ENCODE results near the gene FOXP1.
A peak's percentile ranks its signal among the peaks of the same experiment; 100 is the strongest.

FOXP1 gene

GRCh38 chr3:71517271-71517791 lies 66.2 kb downstream of the FOXP1 start:
- Mint-ChIP-seq H3K4me1 (peaks cover 13% of the 10 kb centered on the region), H3K36me3 (no peaks in the 10 kb centered on the region), H3K9me3 (no peaks in the 10 kb centered on the region), H3K27me3 (no peaks in the 10 kb centered on the region), H3K27ac (no peak overlapping the region), H3K4me3 (no peak overlapping the region)
- ATAC-seq, result no peak

- Mint-ChIP-seq H3K9me3 (no peaks in the 10 kb centered on the region), H3K4me1 (peaks cover 24% of the 10 kb centered on the region), H3K27ac (no peak overlapping the region), H3K36me3 (no peaks in the 10 kb centered on the region), H3K27me3 (no peaks in the 10 kb centered on the region), H3K4me3 (no peak overlapping the region)
- no peak for ATAC-seq
Measured at GRCh38 chr3:71515636-71516365, 67.7 kb downstream of the FOXP1 start.

GRCh38 chr3:71514621-71515020 lies 68.9 kb downstream of the FOXP1 start:
- H3K9me3 Mint-ChIP-seq, result no peaks in the 10 kb centered on the region
- H3K4me1 Mint-ChIP-seq, result peaks cover 15% of the 10 kb centered on the region
- no peaks in the 10 kb centered on the region for H3K27me3 Mint-ChIP-seq
- H3K27ac Mint-ChIP-seq, result no peak overlapping the region
- ATAC-seq, result no peak
- no peak overlapping the region for H3K4me3 Mint-ChIP-seq
- H3K36me3 Mint-ChIP-seq, result no peaks in the 10 kb centered on the region

- Mint-ChIP-seq H3K27me3 (no peaks in the 10 kb centered on the region), H3K4me1 (peaks cover 15% of the 10 kb centered on the region), H3K4me3 (no peak overlapping the region), H3K27ac (no peak overlapping the region), H3K9me3 (no peaks in the 10 kb centered on the region), H3K36me3 (no peaks in the 10 kb centered on the region)
- ATAC-seq, result no peak
Measured at GRCh38 chr3:71513515-71513914, 70.0 kb downstream of the FOXP1 start.

DNA sequence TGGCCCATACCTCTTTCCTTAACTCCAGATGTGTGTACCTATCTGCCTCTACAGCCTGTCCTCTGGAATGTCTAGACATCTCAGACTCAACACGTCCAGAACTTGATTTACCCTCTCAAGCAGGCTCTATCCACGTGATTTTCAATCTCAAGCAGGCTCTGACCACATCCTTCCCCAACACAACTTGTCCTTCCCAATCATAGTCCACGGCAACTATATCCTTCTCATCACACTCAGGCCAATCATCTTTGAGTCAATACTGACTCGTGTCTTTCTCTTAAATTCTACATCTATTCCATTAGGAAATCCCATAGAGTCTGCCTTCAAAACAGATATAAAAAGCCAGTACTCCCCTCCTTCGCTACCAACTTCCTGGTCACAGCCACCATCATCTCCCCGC lies 70.4 kb downstream of the FOXP1 start:
- Mint-ChIP-seq H3K9me3 (no peaks in the 10 kb centered on the region), H3K36me3 (no peaks in the 10 kb centered on the region), H3K4me3 (no peak overlapping the region), H3K27ac (no peak overlapping the region), H3K4me1 (peaks cover 15% of the 10 kb centered on the region), H3K27me3 (no peaks in the 10 kb centered on the region)
- ATAC-seq, result no peak

DNA sequence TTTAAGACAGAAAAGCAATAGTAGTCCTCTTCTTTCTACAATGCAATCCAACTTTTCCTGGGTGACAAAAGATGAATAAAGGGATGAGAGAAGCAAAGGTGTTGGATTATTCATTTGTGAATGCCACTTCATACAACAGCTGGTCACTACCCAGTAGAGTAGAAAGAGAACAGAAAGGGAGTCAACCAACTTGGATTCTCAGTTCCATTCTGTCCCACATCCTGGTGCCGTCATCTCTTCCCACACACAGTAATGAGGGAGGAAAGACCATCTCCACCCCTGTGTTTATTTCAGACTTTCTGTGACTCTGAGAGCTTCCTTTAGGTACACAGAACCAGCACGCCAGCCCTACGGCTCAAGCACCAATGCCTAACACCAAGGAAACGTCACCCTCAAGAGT lies 71.0 kb downstream of the FOXP1 start:
- Mint-ChIP-seq H3K4me3 (no peak overlapping the region), H3K4me1 (peaks cover 15% of the 10 kb centered on the region), H3K9me3 (no peaks in the 10 kb centered on the region)

DNA sequence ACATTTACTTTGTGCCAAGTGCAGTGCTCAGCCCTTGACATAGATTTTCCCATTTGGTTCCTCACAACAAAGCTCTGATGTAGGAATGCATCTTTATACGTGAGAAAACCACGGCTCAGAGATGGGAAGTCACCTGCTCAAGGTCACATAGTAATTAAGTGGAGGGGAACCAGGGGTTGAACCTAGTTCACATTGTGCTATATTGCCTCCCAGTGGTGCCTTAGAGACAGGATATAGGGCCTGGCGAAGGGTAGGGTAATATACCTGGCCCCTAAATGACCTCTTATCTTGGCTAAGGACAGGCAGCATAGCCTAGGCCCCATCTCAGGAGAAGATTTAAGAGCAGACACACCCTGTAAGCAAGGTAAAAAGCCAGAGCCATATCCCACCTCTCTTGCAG lies 71.5 kb downstream of the FOXP1 start:
- Mint-ChIP-seq H3K4me1 (peaks cover 15% of the 10 kb centered on the region), H3K9me3 (no peaks in the 10 kb centered on the region), H3K36me3 (no peaks in the 10 kb centered on the region), H3K4me3 (no peak overlapping the region), H3K27me3 (no peaks in the 10 kb centered on the region), H3K27ac (peak overlapping the region; percentile 65)
- ATAC-seq, result peak; percentile 89

More for the DNA sequence above, 71.0 kb downstream of the FOXP1 start:
- Mint-ChIP-seq H3K27me3 (no peaks in the 10 kb centered on the region), H3K27ac (peak overlapping the region; percentile 65), H3K36me3 (no peaks in the 10 kb centered on the region)
- no peak for ATAC-seq

- Mint-ChIP-seq H3K36me3 (no peaks in the 10 kb centered on the region), H3K27me3 (no peaks in the 10 kb centered on the region), H3K27ac (peak overlapping the region; percentile 65), H3K4me1 (peaks cover 15% of the 10 kb centered on the region), H3K9me3 (no peaks in the 10 kb centered on the region), H3K4me3 (no peak overlapping the region)
- no peak for ATAC-seq
Measured at GRCh38 chr3:71511446-71511845, 72.1 kb downstream of the FOXP1 start.

- no peaks in the 10 kb centered on the region for H3K27me3 Mint-ChIP-seq
- no peaks in the 10 kb centered on the region for H3K9me3 Mint-ChIP-seq
- no peak overlapping the region for H3K4me3 Mint-ChIP-seq
- ATAC-seq, result no peak
- H3K4me1 Mint-ChIP-seq, result peaks cover 15% of the 10 kb centered on the region
- H3K36me3 Mint-ChIP-seq, result no peaks in the 10 kb centered on the region
- H3K27ac Mint-ChIP-seq, result peak overlapping the region; percentile 65
Measured at GRCh38 chr3:71511037-71511436, 72.5 kb downstream of the FOXP1 start.

DNA sequence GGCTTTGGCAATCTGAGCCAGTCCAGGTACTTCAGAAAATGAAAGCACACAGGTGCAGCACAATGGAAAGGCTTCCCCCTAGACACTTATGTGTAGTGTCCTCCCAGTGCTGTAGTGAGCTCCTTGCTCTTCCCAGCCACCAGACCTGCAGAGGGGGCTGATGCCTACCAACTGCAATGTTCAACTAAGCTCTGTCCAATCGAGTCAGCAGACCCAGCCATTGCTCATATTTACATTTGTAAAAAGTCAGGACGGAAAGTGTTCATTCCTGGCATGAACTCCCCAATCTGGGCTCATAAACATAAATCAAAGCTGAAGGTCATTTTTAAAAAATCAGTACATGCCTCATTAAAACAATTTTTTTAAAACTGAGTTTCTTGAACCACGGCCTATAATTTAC lies 73.0 kb downstream of the FOXP1 start:
- no peak for ATAC-seq
- Mint-ChIP-seq H3K4me1 (peaks cover 15% of the 10 kb centered on the region), H3K27me3 (no peaks in the 10 kb centered on the region), H3K4me3 (no peak overlapping the region), H3K27ac (peak overlapping the region; percentile 65), H3K36me3 (no peaks in the 10 kb centered on the region), H3K9me3 (no peaks in the 10 kb centered on the region)

DNA sequence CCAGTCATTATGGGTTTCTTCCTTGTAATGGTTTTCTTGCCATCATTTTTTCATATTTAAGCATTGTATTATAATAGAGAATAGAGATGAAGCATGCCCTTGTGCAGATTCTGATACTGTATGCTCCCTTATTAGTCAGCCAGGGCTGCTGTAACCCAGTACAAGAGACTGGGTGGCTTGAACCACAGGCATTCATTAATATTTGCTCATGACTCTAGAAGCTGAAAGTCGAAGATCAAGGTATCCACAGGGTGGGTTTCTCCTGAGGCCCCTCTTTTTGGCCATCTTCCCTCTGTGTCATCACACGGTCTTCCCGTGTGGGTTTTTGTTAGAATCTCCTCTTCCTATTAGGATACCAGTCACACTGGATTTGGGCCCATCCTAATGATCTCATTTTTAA lies 74.5 kb downstream of the FOXP1 start:
- ATAC-seq, result no peak
- peaks cover 21% of the 10 kb centered on the region for H3K4me1 Mint-ChIP-seq
- no peaks in the 10 kb centered on the region for H3K9me3 Mint-ChIP-seq
- no peaks in the 10 kb centered on the region for H3K36me3 Mint-ChIP-seq
- H3K27me3 Mint-ChIP-seq, result no peaks in the 10 kb centered on the region
- H3K4me3 Mint-ChIP-seq, result no peak overlapping the region
- H3K27ac Mint-ChIP-seq, result no peak overlapping the region

DNA sequence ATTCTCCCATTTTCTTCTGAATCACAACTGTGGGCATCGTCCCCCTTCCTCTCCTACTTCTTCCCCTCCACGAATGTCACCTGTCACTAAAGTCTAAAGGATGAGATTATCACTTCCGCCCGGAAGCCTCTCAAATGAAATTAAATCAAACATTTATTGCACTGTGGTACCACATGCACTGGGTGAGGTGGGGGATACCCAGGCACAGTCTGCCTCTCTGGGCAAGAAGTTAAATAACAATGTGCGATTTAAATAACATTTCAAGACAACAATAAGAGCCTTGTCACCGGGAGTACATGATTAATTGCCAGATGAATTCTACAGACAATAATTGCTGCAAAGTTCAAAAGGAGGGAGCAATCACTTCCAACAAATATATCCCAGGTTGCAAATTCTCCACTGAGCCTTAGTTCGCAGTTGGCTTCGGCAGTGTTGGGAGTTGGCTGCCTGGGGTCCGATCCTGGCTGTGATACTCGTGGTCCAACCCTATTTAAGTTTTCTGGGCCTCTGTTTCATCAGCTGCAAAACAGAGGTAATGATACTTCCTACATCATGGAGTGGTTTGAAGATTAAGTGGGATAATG lies 77.7 kb downstream of the FOXP1 start:
- Mint-ChIP-seq H3K9me3 (no peaks in the 10 kb centered on the region), H3K27ac (no peak overlapping the region), H3K4me3 (no peak overlapping the region), H3K27me3 (no peaks in the 10 kb centered on the region), H3K36me3 (no peaks in the 10 kb centered on the region), H3K4me1 (peaks cover 21% of the 10 kb centered on the region)
- ATAC-seq, result no peak

DNA sequence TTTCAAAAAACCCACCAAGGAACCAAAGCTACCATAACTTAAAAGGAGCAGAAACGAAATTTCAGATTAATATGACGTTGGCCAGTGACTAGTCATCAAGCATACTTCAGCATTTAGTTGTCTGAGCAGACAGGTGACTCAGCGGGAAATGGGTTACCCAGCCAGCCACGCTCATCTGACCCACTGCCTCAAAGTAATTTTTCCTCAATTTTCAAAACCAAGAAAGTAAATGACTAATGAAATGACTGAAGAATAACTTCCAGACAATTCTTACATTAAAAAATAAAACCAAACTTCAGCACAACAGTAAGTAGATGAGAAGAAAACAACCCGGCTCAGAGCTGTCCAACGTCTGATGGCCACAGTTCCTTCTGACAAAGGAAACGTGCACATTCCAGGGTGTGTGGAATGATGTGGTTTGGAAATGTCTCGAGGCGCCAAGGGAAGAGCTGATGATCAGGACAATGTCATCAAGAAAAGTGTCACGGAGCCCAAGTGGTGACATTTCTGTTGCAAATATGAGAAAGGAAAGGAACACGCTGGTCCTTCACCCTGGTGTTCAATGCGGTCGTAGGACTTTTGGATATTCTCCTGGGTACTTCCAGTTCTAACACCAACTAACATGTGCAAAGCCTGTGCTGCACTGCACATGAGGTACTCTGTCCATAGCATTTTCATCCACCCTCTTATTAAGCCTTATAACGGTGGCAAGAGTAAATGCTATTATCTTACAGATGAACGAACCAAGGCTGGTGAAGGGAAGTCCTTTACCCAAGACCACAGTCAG lies 79.1 kb downstream of the FOXP1 start:
- Mint-ChIP-seq H3K4me1 (peaks cover 28% of the 10 kb centered on the region), H3K4me3 (no peak overlapping the region), H3K27ac (no peak overlapping the region), H3K9me3 (no peaks in the 10 kb centered on the region), H3K27me3 (no peaks in the 10 kb centered on the region), H3K36me3 (no peaks in the 10 kb centered on the region)
- ATAC-seq, result no peak

- Mint-ChIP-seq H3K4me3 (no peak overlapping the region), H3K4me1 (peaks cover 28% of the 10 kb centered on the region), H3K27ac (no peak overlapping the region), H3K9me3 (no peaks in the 10 kb centered on the region), H3K36me3 (no peaks in the 10 kb centered on the region), H3K27me3 (no peaks in the 10 kb centered on the region)
- no peak for ATAC-seq
Measured at GRCh38 chr3:71503525-71504249, 79.8 kb downstream of the FOXP1 start.

- H3K9me3 Mint-ChIP-seq, result no peaks in the 10 kb centered on the region
- no peak for ATAC-seq
- peak overlapping the region; percentile 18 for H3K27ac Mint-ChIP-seq
- H3K36me3 Mint-ChIP-seq, result no peaks in the 10 kb centered on the region
- no peak overlapping the region for H3K4me3 Mint-ChIP-seq
- peaks cover 28% of the 10 kb centered on the region for H3K4me1 Mint-ChIP-seq
- no peaks in the 10 kb centered on the region for H3K27me3 Mint-ChIP-seq
Measured at GRCh38 chr3:71502066-71502625, 81.4 kb downstream of the FOXP1 start.

Measured in stimulated activated memory B cell treated with anti-CD40 and anti-IgM and Interleukin-4, amounts not matched to agents 10 μg/mL and 1 μg/mL and 100 μg/mL, for 72 hours (primary cell).